SU-DHL-6 (cell line): ENCODE measurements around the gene SH3TC2.

Experiments used
- CTCF ChIP-seq: fragments of 200-600 bp; sonication (generic); IDR thresholded peaks from one replicate; pipeline ENCODE4 v1.5.1; 2017; ENCODE audit warnings: antibody characterized with exemption, mild to moderate bottlenecking, low read length, moderate library complexity; ENCODE audit not compliant: insufficient read depth, poor library complexity, severe bottlenecking
- EZH2phosphoT487 ChIP-seq: fragments of 200-600 bp; sonication (generic), shearing (Covaris generic); conservative IDR thresholded peaks from 2 replicates; pipeline ENCODE4 v1.6.1; 2018; ENCODE audit warnings: mild to moderate bottlenecking, antibody characterized with exemption, low read length, moderate library complexity, mixed read lengths

- TF ChIP-seq CTCF (no peak), EZH2phosphoT487 (no peak)
Measured at GRCh38 chr5:149073213-149073612, 10.4 kb upstream of the SH3TC2 start.
